ENCODE measurements around the gene FOXJ3. TPM values are rescaled to one million over a fixed set of nuclear protein-coding genes. Genes with fewer than 3 reads are reported as not detected.
A peak's percentile ranks its signal among the peaks of the same experiment; 100 is the strongest.

FOXJ3 gene
- total RNA-seq, 2 donors from 2014 or later, result 39.9 to 44.8 TPM

GRCh38 chr1:42178249-42178648 lies 156.8 kb downstream of the FOXJ3 start:
- intact Hi-C loops (cut with DNase I), result no loop called here

GRCh38 chr1:42177541-42177981 lies 157.5 kb downstream of the FOXJ3 start:
- DNase-seq, result peak; percentile 53
- H3K36me3 ChIP-seq, result no peaks in the 10 kb centered on the region
- H3K4me3 ChIP-seq, result no peak overlapping the region
- no peak overlapping the region for H3K27ac ChIP-seq
- peaks cover 6% of the 10 kb centered on the region for H3K4me1 ChIP-seq
- intact Hi-C loops (cut with DNase I), result no loop called here
- H3K9ac ChIP-seq (ENCODE audit: low read depth in 2 of 2, low read length in 2 of 2), result no peak overlapping the region
- TF ChIP-seq, protein P1, sequence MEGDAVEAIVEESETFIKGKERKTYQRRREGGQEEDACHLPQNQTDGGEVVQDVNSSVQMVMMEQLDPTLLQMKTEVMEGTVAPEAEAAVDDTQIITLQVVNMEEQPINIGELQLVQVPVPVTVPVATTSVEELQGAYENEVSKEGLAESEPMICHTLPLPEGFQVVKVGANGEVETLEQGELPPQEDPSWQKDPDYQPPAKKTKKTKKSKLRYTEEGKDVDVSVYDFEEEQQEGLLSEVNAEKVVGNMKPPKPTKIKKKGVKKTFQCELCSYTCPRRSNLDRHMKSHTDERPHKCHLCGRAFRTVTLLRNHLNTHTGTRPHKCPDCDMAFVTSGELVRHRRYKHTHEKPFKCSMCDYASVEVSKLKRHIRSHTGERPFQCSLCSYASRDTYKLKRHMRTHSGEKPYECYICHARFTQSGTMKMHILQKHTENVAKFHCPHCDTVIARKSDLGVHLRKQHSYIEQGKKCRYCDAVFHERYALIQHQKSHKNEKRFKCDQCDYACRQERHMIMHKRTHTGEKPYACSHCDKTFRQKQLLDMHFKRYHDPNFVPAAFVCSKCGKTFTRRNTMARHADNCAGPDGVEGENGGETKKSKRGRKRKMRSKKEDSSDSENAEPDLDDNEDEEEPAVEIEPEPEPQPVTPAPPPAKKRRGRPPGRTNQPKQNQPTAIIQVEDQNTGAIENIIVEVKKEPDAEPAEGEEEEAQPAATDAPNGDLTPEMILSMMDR (IDR thresholded peaks at IDR 0.05), result no peak
- no peaks in the 10 kb centered on the region for H3K9me3 ChIP-seq
- no peaks in the 10 kb centered on the region for H3K27me3 ChIP-seq

More at GRCh38 chr1:42178249-42178648, 156.8 kb downstream of the FOXJ3 start:
- Histone ChIP-seq H3K4me3 (no peak overlapping the region), H3K9me3 (no peaks in the 10 kb centered on the region), H3K27ac (no peak overlapping the region), H3K27me3 (no peaks in the 10 kb centered on the region), H3K4me1 (no peaks in the 10 kb centered on the region), H3K9ac (ENCODE audit: low read depth in 2 of 2, low read length in 2 of 2) (no peak overlapping the region), H3K36me3 (no peaks in the 10 kb centered on the region)
- TF ChIP-seq, protein P1 (IDR thresholded peaks at IDR 0.05), result no peak
- DNase-seq, result no peak

GRCh38 chr1:42176902-42177519 lies 158.0 kb downstream of the FOXJ3 start:
- intact Hi-C loops (cut with DNase I), result no loop called here
- Histone ChIP-seq H3K27ac (no peak overlapping the region), H3K27me3 (no peaks in the 10 kb centered on the region), H3K9me3 (no peaks in the 10 kb centered on the region), H3K9ac (ENCODE audit: low read depth in 2 of 2, low read length in 2 of 2) (no peak overlapping the region), H3K4me1 (peaks cover 8% of the 10 kb centered on the region), H3K36me3 (no peaks in the 10 kb centered on the region), H3K4me3 (no peak overlapping the region)
- TF ChIP-seq, protein P1 (IDR thresholded peaks at IDR 0.05), result peak; percentile 66
- DNase-seq, result no peak

- H3K4me1 ChIP-seq, result peaks cover 15% of the 10 kb centered on the region
- TF ChIP-seq, protein P1 (IDR thresholded peaks at IDR 0.05), result no peak
Measured at GRCh38 chr1:42175314-42176054, 159.6 kb downstream of the FOXJ3 start.

DNA sequence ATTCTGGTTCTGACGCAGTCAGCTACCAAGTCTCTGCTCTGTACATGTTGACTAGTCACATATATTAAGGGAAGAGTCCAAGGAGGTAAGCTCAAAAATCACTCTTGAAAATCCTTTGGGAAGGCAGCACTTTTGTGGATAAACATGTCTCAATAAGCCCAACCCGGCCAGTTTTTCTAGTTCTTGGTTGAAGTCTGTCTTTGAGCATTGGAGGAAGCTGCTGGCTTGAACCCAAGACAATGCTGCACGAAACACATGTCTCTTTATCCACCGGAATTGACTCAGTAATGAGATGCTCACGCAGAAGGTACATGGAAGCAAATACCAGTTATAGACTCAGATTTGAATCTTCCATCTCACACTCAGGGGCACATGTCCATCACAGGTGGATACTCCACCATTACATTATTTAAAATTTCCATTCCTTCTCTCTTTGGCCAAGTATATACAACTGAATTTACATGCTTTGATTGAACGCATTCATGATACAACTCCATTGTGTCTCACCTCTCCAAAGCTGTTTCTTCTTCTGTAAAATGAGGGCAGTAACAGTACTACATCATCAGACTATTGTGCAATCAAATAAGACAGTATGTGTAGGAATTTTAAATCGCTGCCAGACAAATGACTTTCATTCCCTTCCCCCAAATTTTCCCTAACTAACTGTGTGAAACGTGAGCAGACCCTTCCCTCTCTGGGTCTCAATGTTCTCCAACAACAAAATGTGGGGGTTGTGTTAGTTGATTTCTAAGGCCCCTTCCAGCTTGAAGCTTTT lies 160.9 kb downstream of the FOXJ3 start:
- Histone ChIP-seq H3K27me3 (no peaks in the 10 kb centered on the region), H3K9me3 (no peaks in the 10 kb centered on the region), H3K27ac (no peak overlapping the region), H3K4me1 (peaks cover 15% of the 10 kb centered on the region), H3K36me3 (no peaks in the 10 kb centered on the region), H3K9ac (ENCODE audit: low read depth in 2 of 2, low read length in 2 of 2) (no peak overlapping the region), H3K4me3 (no peak overlapping the region)
- no peak for DNase-seq
- intact Hi-C loops (cut with DNase I), result no loop called here
- TF ChIP-seq, protein P1 (IDR thresholded peaks at IDR 0.05), result no peak

More at GRCh38 chr1:42175314-42176054, 159.6 kb downstream of the FOXJ3 start:
- no peak for DNase-seq
- H3K27me3 ChIP-seq, result no peaks in the 10 kb centered on the region
- no peaks in the 10 kb centered on the region for H3K9me3 ChIP-seq
- no peak overlapping the region for H3K4me3 ChIP-seq
- no peak overlapping the region for H3K27ac ChIP-seq
- H3K36me3 ChIP-seq, result no peaks in the 10 kb centered on the region
- no peak overlapping the region for H3K9ac ChIP-seq (ENCODE audit: low read depth in 2 of 2, low read length in 2 of 2)
- intact Hi-C loops (cut with DNase I), result no loop called here
